ENCODE measurements around the gene BOC. TPM values are rescaled to one million over a fixed set of nuclear protein-coding genes. Genes with fewer than 3 reads are reported as not detected.

Gene BOC
- total and polyA plus RNA-seq, 8 donors, result 5.2 to 51.3 (median 23.7) TPM

DNA sequence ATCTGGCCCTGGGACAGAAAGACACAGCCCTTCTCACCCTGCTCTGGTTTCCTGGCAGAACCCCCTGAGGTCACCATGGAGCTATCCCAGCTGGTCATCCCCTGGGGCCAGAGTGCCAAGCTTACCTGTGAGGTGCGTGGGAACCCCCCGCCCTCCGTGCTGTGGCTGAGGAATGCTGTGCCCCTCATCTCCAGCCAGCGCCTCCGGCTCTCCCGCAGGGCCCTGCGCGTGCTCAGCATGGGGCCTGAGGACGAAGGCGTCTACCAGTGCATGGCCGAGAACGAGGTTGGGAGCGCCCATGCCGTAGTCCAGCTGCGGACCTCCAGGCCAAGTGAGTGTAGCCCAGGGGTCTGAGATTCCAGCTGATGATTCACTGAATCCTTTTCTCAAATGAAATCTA lies 61.7 kb downstream of the BOC start:
- WGBS, 5 donors, result 91 to 96% (median 95%) methylated on average over 14 to 15 of the region's 15 CpGs
- Histone ChIP-seq H3K36me3 (peaks cover 11 to 68% (median 54%) of the 10 kb centered on the region in 4 donors), H3K4me1 (peaks cover 13 to 51% (median 30%) of the 10 kb centered on the region in 4 donors), H3K9me3 (no peaks in the 10 kb centered on the region), H3K27ac (peak overlapping the region in 1 of 5 donors; percentile 13), H3K27me3 (no peaks in the 10 kb centered on the region), H3K4me3 (no peak overlapping the region)
- no peak for DNase-seq
- intact Hi-C loops (cut with DNase I; ENCODE audit: low total_unique reads), result no loop called here
- TF ChIP-seq, protein P1, sequence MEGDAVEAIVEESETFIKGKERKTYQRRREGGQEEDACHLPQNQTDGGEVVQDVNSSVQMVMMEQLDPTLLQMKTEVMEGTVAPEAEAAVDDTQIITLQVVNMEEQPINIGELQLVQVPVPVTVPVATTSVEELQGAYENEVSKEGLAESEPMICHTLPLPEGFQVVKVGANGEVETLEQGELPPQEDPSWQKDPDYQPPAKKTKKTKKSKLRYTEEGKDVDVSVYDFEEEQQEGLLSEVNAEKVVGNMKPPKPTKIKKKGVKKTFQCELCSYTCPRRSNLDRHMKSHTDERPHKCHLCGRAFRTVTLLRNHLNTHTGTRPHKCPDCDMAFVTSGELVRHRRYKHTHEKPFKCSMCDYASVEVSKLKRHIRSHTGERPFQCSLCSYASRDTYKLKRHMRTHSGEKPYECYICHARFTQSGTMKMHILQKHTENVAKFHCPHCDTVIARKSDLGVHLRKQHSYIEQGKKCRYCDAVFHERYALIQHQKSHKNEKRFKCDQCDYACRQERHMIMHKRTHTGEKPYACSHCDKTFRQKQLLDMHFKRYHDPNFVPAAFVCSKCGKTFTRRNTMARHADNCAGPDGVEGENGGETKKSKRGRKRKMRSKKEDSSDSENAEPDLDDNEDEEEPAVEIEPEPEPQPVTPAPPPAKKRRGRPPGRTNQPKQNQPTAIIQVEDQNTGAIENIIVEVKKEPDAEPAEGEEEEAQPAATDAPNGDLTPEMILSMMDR (IDR thresholded peaks at IDR 0.05), result no peak
- TF ChIP-seq POLR2A (IDR thresholded peaks at IDR 0.05) (no peak), POLR2AphosphoS5 (IDR thresholded peaks at IDR 0.05) (no peak), EP300 (IDR thresholded peaks at IDR 0.05) (no peak)

DNA sequence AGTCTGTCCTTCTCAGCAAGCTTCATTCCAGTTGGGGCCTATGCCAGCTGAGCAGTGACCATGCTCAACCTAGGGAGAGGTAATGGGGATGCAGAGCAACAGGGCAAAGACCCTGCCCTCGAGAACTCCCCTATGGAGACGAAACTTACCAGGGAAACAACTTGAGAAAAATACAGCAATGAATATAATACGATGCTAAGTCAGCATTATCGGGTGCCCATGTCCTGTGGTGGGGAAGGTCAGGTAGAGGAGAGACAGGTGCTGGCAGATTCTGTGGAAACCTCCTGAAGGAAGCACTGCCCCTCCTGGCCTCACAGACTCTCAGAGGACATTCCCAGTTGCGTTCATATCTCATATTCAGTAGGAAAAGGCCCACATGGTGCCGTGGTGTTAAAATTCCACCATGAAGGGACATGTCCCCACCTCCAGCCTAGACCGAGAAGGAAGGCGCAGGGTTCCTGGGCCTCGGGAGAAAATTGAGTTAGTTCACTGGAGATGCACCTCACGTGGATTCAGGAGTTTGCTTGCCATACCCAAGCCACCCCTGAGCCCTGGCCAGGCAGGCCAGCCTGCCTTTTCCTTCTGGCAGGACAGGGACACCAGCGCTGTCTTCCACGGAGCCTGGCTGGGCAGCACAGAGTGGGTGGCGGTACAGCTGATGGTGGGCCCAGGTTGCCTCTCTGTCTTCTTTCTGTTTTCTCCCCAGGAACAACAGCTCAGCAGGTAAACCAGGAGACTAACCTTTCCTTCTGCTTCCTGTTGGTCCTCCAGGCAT lies 62.4 kb downstream of the BOC start:
- 88 to 96% (median 94%) methylated on average over 11 to 13 of the region's 13 CpGs for WGBS, 5 donors
- Histone ChIP-seq H3K9me3 (no peaks in the 10 kb centered on the region), H3K4me1 (peaks cover 13 to 49% (median 30%) of the 10 kb centered on the region in 4 donors), H3K27ac (peak overlapping the region in 2 of 5 donors; percentile 9 to 13), H3K27me3 (no peaks in the 10 kb centered on the region), H3K36me3 (peaks cover 6 to 68% (median 54%) of the 10 kb centered on the region in 4 donors), H3K4me3 (no peak overlapping the region)
- intact Hi-C loops (cut with DNase I; ENCODE audit: low total_unique reads), result no loop called here
- TF ChIP-seq POLR2A (IDR thresholded peaks at IDR 0.05), result no peak
- TF ChIP-seq, protein P1 (IDR thresholded peaks at IDR 0.05), result no peak
- no peak for TF ChIP-seq EP300 (IDR thresholded peaks at IDR 0.05)
- TF ChIP-seq POLR2AphosphoS5 (IDR thresholded peaks at IDR 0.05), result no peak
- DNase-seq, result no peak

DNA sequence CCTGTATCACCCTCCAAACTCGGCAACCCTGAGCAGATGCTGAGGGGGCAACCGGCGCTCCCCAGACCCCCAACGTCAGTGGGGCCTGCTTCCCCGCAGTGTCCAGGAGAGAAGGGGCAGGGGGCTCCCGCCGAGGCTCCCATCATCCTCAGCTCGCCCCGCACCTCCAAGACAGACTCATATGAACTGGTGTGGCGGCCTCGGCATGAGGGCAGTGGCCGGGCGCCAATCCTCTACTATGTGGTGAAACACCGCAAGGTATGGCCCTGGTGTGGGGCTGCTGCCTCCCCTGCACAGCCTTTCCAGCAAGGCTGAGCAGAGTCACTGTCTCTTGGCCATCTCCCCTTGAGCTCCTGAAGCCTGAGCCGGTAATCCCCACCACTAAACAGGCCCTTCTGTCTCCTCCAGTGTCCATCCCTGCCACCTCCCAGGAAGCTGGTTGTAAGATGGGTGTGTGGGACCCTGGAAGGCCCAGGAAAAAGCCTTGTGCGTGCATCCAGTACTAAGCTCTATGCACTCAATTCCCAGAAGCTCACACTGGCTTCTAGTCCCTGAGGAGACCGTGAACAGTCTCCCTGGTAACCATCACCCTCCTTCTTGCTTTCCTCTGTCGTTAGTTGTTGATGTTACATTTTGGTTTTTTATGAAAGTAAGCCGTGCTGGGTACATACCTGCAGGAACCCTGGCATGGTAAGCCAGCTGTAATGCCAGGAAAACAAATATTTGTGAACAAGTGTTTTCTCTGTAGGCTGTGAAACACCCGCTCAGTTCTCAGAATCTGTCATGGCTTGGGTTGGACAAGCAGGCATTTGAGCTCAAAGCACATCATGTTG lies 63.3 kb downstream of the BOC start:
- H3K27ac ChIP-seq, result peak overlapping the region in 4 of 5 donors; percentile 6 to 82 (median 72)
- peaks cover 5 to 72% (median 58%) of the 10 kb centered on the region in 4 donors for H3K36me3 ChIP-seq
- TF ChIP-seq POLR2A (IDR thresholded peaks at IDR 0.05) (no peak), POLR2AphosphoS5 (IDR thresholded peaks at IDR 0.05) (no peak), EP300 (IDR thresholded peaks at IDR 0.05) (no peak)
- TF ChIP-seq, protein P1 (IDR thresholded peaks at IDR 0.05), result no peak
- H3K9me3 ChIP-seq, result no peaks in the 10 kb centered on the region
- WGBS, 5 donors, result 77 to 85% (median 84%) methylated on average over 13 to 20 of the region's 20 CpGs
- H3K27me3 ChIP-seq, result no peaks in the 10 kb centered on the region
- H3K4me1 ChIP-seq, result peaks cover 13 to 45% (median 30%) of the 10 kb centered on the region in 4 donors
- intact Hi-C loops (cut with DNase I; ENCODE audit: low total_unique reads), result no loop called here
- no peak overlapping the region for H3K4me3 ChIP-seq
- no peak for DNase-seq

DNA sequence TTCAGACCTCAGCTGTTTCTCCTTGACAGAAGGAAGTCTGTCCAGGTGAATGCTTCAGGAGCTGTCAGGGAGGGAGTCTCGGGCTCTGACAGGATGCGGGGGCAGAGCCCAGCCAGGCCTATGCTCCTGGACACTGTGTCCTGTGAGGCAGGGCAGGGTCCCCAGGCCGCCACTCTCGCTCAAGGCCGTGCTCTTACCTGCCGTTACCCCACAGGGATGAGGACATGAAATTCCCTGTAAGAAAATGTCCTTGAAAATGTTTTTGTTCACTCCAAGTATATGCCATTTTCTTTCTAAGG lies 63.9 kb downstream of the BOC start:
- peaks cover 6 to 72% (median 61%) of the 10 kb centered on the region in 4 donors for H3K36me3 ChIP-seq
- H3K9me3 ChIP-seq, result no peaks in the 10 kb centered on the region
- H3K4me3 ChIP-seq, result no peak overlapping the region
- WGBS, 5 donors, result 83 to 96% (median 94%) methylated on average over 6 of the region's 6 CpGs
- peak overlapping the region in 4 of 5 donors; percentile 6 to 82 (median 72) for H3K27ac ChIP-seq
- DNase-seq, result no peak
- peaks cover 13 to 39% (median 30%) of the 10 kb centered on the region in 4 donors for H3K4me1 ChIP-seq
- no peaks in the 10 kb centered on the region for H3K27me3 ChIP-seq
- TF ChIP-seq POLR2AphosphoS5 (IDR thresholded peaks at IDR 0.05), result no peak
- TF ChIP-seq EP300 (IDR thresholded peaks at IDR 0.05), result no peak
- TF ChIP-seq POLR2A (IDR thresholded peaks at IDR 0.05), result no peak
- TF ChIP-seq, protein P1 (IDR thresholded peaks at IDR 0.05), result no peak
- intact Hi-C loops (cut with DNase I; ENCODE audit: low total_unique reads), result no loop called here
